Tibial nerve (tissue), 4 donors: ENCODE data around the gene LRRC4C. TPM values are rescaled to one million over a fixed set of nuclear protein-coding genes. Genes with fewer than 3 reads are reported as not detected.

Source experiments
- DNase-seq, 2 donors: peaks; one replicate each; pipeline ENCODE4 v3.0.0-alpha.2; 2019; ENCODE audit warnings: low spot score in 2 of 2
- H3K27ac ChIP-seq, 4 donors: fragments of 200-600 bp; sonication (generic) in 3 of 4; one replicate each; pipeline ENCODE4 v1.5.1; 2017 to 2019; ENCODE audit warnings: mild to moderate bottlenecking in 1 of 4
- H3K27me3 ChIP-seq, 2 donors: fragments of 200-600 bp; sonication (generic) in 1 of 2; one replicate each; pipeline versions ENCODE4 v1.5.1 to v1.6.0; 2017 to 2019
- H3K36me3 ChIP-seq, 3 donors: fragments of 200-600 bp; sonication (generic); one replicate each; pipeline ENCODE4 v1.5.1; 2018 to 2019
- H3K4me1 ChIP-seq, 4 donors: fragments of 200-600 bp; sonication (generic) in 3 of 4; one replicate each; pipeline ENCODE4 v1.5.1; 2017 to 2019
- H3K4me3 ChIP-seq, 4 donors: fragments of 200-600 bp; sonication (generic) in 3 of 4; one replicate each; pipeline ENCODE4 v1.5.1; 2017 to 2019; ENCODE audit warnings: mild to moderate bottlenecking in 1 of 4, moderate library complexity in 1 of 4
- H3K9me3 ChIP-seq, 4 donors: fragments of 200-600 bp; sonication (generic) in 3 of 4; one replicate each; pipeline ENCODE4 v1.5.1; 2017 to 2019
- EP300 ChIP-seq, 2 donors: sonication (generic); formaldehyde crosslinking; IDR thresholded peaks; one replicate each; pipeline ENCODE4 v1.6.1; 2017; ENCODE audit warnings: antibody characterized with exemption in 2 of 2, mild to moderate bottlenecking in 1 of 2
- POLR2A ChIP-seq, 2 donors: fragments of 450-650 bp; IDR thresholded peaks; one replicate each; pipeline ENCODE4 v1.6.1; 2017; ENCODE audit warnings: antibody characterized with exemption in 2 of 2, mild to moderate bottlenecking in 2 of 2, moderate library complexity in 2 of 2
- WGBS, 2 donors: methylation state at CpG; one replicate each; pipeline ENCODE4 v1.1.5; 2018; 5-methylcytosine and 5-hydroxymethylcytosine counted together
- total RNA-seq, 4 donors: library from RNA; depleted of rRNA; stranded (reverse); fragments of >200 nt; gene quantifications; one replicate each; pipeline ENCODE4 v1.1.0, GENCODE V29; 2016
- TF ChIP-seq, protein P1 (sequence below), 5 experiments: fragments of 200-600 bp in 3 of 5; fragments of 450-650 bp in 2 of 5; sonication (generic) in 3 of 5; IDR thresholded peaks; one replicate each; pipeline ENCODE4 v1.5.1; 2016 to 2019; ENCODE audit warnings: antibody characterized with exemption in 5 of 5, mild to moderate bottlenecking in 3 of 5, moderate library complexity in 2 of 5

Gene LRRC4C
- total RNA-seq, 4 donors from 2014 or later: 7.1 to 15.7 (median 8.4) TPM

GRCh38 chr11:40467771-40468170, 991.7 kb downstream of the LRRC4C start:
- H3K27me3 ChIP-seq: no peaks in the 10 kb centered on the region
- DNase-seq: no peak
- no peak overlapping the region for H3K27ac ChIP-seq
- no peak overlapping the region for H3K4me3 ChIP-seq
- H3K36me3 ChIP-seq: no peaks in the 10 kb centered on the region
- 42 to 61% methylated on average over 1 of the region's 1 CpG for WGBS, 2 donors
- no peaks in the 10 kb centered on the region for H3K4me1 ChIP-seq
- H3K9me3 ChIP-seq: no peaks in the 10 kb centered on the region
- TF ChIP-seq, protein P1, sequence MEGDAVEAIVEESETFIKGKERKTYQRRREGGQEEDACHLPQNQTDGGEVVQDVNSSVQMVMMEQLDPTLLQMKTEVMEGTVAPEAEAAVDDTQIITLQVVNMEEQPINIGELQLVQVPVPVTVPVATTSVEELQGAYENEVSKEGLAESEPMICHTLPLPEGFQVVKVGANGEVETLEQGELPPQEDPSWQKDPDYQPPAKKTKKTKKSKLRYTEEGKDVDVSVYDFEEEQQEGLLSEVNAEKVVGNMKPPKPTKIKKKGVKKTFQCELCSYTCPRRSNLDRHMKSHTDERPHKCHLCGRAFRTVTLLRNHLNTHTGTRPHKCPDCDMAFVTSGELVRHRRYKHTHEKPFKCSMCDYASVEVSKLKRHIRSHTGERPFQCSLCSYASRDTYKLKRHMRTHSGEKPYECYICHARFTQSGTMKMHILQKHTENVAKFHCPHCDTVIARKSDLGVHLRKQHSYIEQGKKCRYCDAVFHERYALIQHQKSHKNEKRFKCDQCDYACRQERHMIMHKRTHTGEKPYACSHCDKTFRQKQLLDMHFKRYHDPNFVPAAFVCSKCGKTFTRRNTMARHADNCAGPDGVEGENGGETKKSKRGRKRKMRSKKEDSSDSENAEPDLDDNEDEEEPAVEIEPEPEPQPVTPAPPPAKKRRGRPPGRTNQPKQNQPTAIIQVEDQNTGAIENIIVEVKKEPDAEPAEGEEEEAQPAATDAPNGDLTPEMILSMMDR (IDR thresholded peaks at IDR 0.05): no peak

DNA sequence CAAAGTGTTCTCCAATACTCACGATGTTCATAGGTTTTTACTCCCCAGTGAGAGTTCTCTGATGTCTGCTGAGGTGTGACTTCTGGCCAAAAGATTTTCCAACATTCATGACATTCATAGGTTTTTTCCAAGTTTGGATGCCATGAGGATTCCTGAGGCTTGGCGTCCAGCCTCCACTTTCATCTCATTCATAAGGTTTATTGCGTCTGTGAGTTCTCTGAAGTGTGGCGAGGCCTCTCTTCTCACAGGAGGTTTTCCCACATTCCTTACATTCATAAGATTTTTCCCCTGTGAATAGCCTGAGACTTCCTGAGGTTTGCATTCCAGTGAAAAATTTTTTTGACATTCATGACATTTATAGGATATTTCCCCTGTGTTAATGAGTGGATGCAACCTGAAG, 1014.1 kb downstream of the LRRC4C start:
- Histone ChIP-seq H3K9me3 (peaks cover 0 to 36% (median 0%) of the 10 kb centered on the region in 4 donors), H3K27me3 (no peaks in the 10 kb centered on the region), H3K4me1 (no peaks in the 10 kb centered on the region), H3K4me3 (no peak overlapping the region), H3K27ac (no peak overlapping the region), H3K36me3 (no peaks in the 10 kb centered on the region)
- no peak for DNase-seq
- TF ChIP-seq EP300 (IDR thresholded peaks at IDR 0.05) (no peak), POLR2A (IDR thresholded peaks at IDR 0.05) (no peak)
- TF ChIP-seq, protein P1 (IDR thresholded peaks at IDR 0.05): no peak
- WGBS, 2 donors: 49 to 55% methylated on average over 4 of the region's 4 CpGs

- DNase-seq: no peak
- H3K4me1 ChIP-seq: no peaks in the 10 kb centered on the region
- H3K36me3 ChIP-seq: no peaks in the 10 kb centered on the region
- no peak for TF ChIP-seq POLR2A (IDR thresholded peaks at IDR 0.05)
- no peak for TF ChIP-seq EP300 (IDR thresholded peaks at IDR 0.05)
- TF ChIP-seq, protein P1 (IDR thresholded peaks at IDR 0.05): no peak
- H3K27me3 ChIP-seq: no peaks in the 10 kb centered on the region
- H3K27ac ChIP-seq: no peak overlapping the region
- H3K9me3 ChIP-seq: peaks cover 0 to 36% (median 0%) of the 10 kb centered on the region in 4 donors
- H3K4me3 ChIP-seq: no peak overlapping the region
- WGBS, 2 donors: 95 to 96% methylated on average over 1 of the region's 1 CpG
These were observed 1015.3 kb downstream of the LRRC4C start for GRCh38 chr11:40444151-40444550.

DNA sequence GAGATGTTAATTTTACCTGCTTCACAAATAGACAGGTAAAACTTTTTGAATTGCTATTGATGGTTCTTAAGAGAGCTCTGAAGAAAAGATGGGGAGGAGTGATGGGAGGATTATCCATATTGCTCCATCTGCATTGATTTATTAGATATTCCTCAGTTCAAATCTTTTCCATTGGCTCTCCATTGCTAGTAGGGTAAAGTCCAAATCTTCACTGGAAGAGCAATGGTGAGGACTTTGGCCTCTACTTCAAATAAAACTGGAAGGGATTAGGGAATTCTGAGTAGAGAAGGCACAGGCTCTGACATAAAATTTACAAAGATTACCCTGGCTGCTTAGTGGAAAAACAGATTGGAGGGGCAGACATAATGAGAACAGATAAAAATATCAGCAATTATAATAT, 1024.1 kb downstream of the LRRC4C start:
- no peaks in the 10 kb centered on the region for H3K9me3 ChIP-seq
- H3K27me3 ChIP-seq: no peaks in the 10 kb centered on the region
- DNase-seq: no peak
- H3K4me3 ChIP-seq: no peak overlapping the region
- no peak overlapping the region for H3K27ac ChIP-seq
- no peaks in the 10 kb centered on the region for H3K36me3 ChIP-seq
- no peaks in the 10 kb centered on the region for H3K4me1 ChIP-seq
- TF ChIP-seq POLR2A (IDR thresholded peaks at IDR 0.05): no peak
- no peak for TF ChIP-seq EP300 (IDR thresholded peaks at IDR 0.05)
- TF ChIP-seq, protein P1 (IDR thresholded peaks at IDR 0.05): no peak

DNA sequence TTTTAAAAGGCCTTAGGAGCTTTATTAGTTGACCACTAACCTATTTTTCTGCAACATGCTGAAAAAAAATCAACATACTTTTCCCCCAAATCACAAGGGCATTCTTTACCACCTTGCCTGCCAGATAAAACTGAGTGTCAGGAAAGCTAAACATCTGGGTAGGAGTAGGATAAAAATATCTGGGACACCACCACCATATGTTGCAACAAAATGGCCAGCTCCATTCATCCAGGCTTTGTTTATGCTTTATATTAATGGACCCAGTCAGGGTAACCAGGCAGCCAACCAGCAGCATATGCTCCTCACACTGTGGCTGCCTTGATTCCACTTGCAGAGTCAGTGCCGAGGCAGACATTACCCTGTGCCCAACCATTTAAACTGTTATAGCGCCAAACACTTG, 1024.5 kb downstream of the LRRC4C start:
- Histone ChIP-seq H3K36me3 (no peaks in the 10 kb centered on the region), H3K4me3 (no peak overlapping the region), H3K27ac (no peak overlapping the region), H3K4me1 (no peaks in the 10 kb centered on the region), H3K27me3 (no peaks in the 10 kb centered on the region), H3K9me3 (no peaks in the 10 kb centered on the region)
- TF ChIP-seq EP300 (IDR thresholded peaks at IDR 0.05): no peak
- TF ChIP-seq, protein P1 (IDR thresholded peaks at IDR 0.05): no peak
- TF ChIP-seq POLR2A (IDR thresholded peaks at IDR 0.05): no peak
- WGBS, 2 donors: 88% methylated on average over 2 of the region's 2 CpGs
- no peak for DNase-seq
